Mesothelial cell of epicardium (in vitro differentiated cells): Measurements from ENCODE around the gene BRCA1. TPM values are rescaled to one million over a fixed set of nuclear protein-coding genes. Genes with fewer than 3 reads are reported as not detected.

Source experiments
- DNase-seq, 2 experiments: peaks; one replicate each; pipeline ENCODE4 v3.0.0; 2021; ENCODE audit warnings: low spot score in 2 of 2; ENCODE audit not compliant: unreplicated experiment in 2 of 2
- H3K27ac Mint-ChIP-seq: 2 replicates; pipeline ENCODE4 v1.8.0; 2021; ENCODE audit warnings: mixed read lengths
- H3K27me3 Mint-ChIP-seq: 2 replicates; pipeline ENCODE4 v1.8.0; 2021; ENCODE audit warnings: low read depth, mixed read lengths
- H3K36me3 Mint-ChIP-seq: 2 replicates; pipeline ENCODE4 v1.8.0; 2021; ENCODE audit warnings: mixed read lengths
- H3K4me1 Mint-ChIP-seq: 2 replicates; pipeline ENCODE4 v1.8.0; 2021; ENCODE audit warnings: mixed read lengths
- H3K4me3 Mint-ChIP-seq: 2 replicates; pipeline ENCODE4 v1.8.0; 2021; ENCODE audit warnings: mild to moderate bottlenecking, moderate library complexity, mixed read lengths
- H3K9me3 Mint-ChIP-seq: 2 replicates; pipeline ENCODE4 v1.8.0; 2021; ENCODE audit warnings: mixed read lengths
- CTCF ChIP-seq: fragments of 200-600 bp; sonication (generic); IDR thresholded peaks from one replicate; pipeline ENCODE4 v1.5.0; 2021; ENCODE audit warnings: antibody characterized with exemption; ENCODE audit not compliant: unreplicated experiment
- total RNA-seq: library from RNA; stranded (reverse); gene quantifications from 3 replicates; pipeline ENCODE4 v1.2.1, GENCODE V29; 2021

Gene BRCA1
- total RNA-seq: 12.5 to 15.5 TPM (median 12.6 TPM) in 3 replicates

- peak within 1 kb of the TSS; percentile 98 for H3K27ac Mint-ChIP-seq
- no peaks in the 10 kb centered on the region for H3K27me3 Mint-ChIP-seq
- H3K4me3 Mint-ChIP-seq: peak within 1 kb of the TSS; percentile 88
- no peaks in the 10 kb centered on the region for H3K9me3 Mint-ChIP-seq
- DNase-seq: peak; percentile 88 to 90
- H3K4me1 Mint-ChIP-seq: peaks cover 24% of the 10 kb centered on the region
- no peak for TF ChIP-seq CTCF
- peaks cover 7% of the 10 kb centered on the region for H3K36me3 Mint-ChIP-seq
Observed at GRCh38 chr17:43125133-43125966, at the start of gene BRCA1. BRCA1 (minus strand) TSS chr17:43125364; CDS start chr17:43124096, 1,268 bp downstream.

- DNase-seq: no peak
- Mint-ChIP-seq H3K9me3 (no peaks in the 10 kb centered on the region), H3K27ac (no peak overlapping the region), H3K4me3 (no peak overlapping the region), H3K36me3 (peaks cover 15% of the 10 kb centered on the region), H3K4me1 (peaks cover 31% of the 10 kb centered on the region), H3K27me3 (no peaks in the 10 kb centered on the region)
- no peak for TF ChIP-seq CTCF
Observed at GRCh38 chr17:43171586-43172487, 46.7 kb upstream of the BRCA1 start.

- H3K27ac Mint-ChIP-seq: no peak within 1 kb of the TSS
- no peaks in the 10 kb centered on the region for H3K9me3 Mint-ChIP-seq
- no peaks in the 10 kb centered on the region for H3K27me3 Mint-ChIP-seq
- no peak for TF ChIP-seq CTCF
- H3K4me3 Mint-ChIP-seq: no peak within 1 kb of the TSS
- peaks cover 28% of the 10 kb centered on the region for H3K4me1 Mint-ChIP-seq
- peaks cover 9% of the 10 kb centered on the region for H3K36me3 Mint-ChIP-seq
- DNase-seq: peak; percentile 85 to 96
Observed at GRCh38 chr17:43170766-43171585, 45.8 kb upstream of the BRCA1 start, which contains the start of gene NBR1. NBR1 (plus strand) TSS chr17:43171214; CDS start chr17:43175800, 4,586 bp downstream.

GRCh38 chr17:43170140-43170765 lies 45.1 kb upstream of the BRCA1 start:
- Mint-ChIP-seq H3K27me3 (no peaks in the 10 kb centered on the region), H3K9me3 (no peaks in the 10 kb centered on the region), H3K36me3 (peaks cover 2% of the 10 kb centered on the region), H3K4me1 (peaks cover 21% of the 10 kb centered on the region), H3K27ac (no peak overlapping the region), H3K4me3 (no peak overlapping the region)
- peak; percentile 71 to 79 for DNase-seq
- TF ChIP-seq CTCF: no peak
